GM18951 (cell line): ENCODE measurements around the gene STMN1.

Source experiments
- POLR2A ChIP-seq: IDR thresholded peaks from 4 replicates; pipeline ENCODE4 v1.6.1; 2011; ENCODE audit warnings: mild to moderate bottlenecking; ENCODE audit not compliant: insufficient read length, insufficient read depth; ENCODE audit errors: extremely low read depth
- in situ Hi-C: fragments of 300-500 bp; cut with MboI; formaldehyde crosslinking; loops from one replicate; pipeline ENCODE4 v1.12.0; 2022; ENCODE audit warnings: low sequenced_read_pairs, mixed read lengths, inconsistent platforms; ENCODE audit not compliant: unreplicated experiment

Gene STMN1

DNA sequence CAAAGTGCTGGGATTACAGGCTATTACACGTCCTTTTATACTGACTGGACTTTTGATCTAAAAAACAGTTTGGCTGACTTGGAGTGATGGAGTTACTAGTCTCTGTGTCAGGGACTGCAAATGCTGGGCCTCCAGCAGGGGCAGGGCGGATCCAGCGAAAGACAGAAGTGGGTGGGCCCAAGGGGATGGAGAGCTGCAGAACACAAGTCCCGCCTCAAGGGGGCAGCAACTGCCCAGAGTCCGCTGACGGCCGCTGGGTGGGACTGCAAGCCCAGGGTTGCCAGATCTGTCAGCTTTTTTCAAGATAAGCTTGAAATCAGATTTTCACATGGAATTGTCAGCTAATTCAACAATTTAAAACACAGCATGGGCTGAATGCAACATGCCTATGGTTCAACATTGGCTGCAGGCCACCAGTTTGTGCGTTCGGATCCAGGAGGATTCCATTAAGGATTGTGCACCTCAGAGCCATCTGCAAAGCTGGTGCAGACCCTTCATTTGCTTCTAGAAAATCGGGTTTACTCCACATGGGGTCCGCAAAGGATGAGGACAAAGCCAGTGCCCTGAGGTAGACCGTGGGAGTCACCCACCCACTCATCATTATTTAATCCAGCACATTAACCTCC is 10.7 kb downstream of the STMN1 start:
- no peak for TF ChIP-seq POLR2A
- in situ Hi-C loops, result loop anchor here (5.0 kb wide), 1 partner anchor 102 kb away; the partner anchor contains the start of gene PAFAH2

DNA sequence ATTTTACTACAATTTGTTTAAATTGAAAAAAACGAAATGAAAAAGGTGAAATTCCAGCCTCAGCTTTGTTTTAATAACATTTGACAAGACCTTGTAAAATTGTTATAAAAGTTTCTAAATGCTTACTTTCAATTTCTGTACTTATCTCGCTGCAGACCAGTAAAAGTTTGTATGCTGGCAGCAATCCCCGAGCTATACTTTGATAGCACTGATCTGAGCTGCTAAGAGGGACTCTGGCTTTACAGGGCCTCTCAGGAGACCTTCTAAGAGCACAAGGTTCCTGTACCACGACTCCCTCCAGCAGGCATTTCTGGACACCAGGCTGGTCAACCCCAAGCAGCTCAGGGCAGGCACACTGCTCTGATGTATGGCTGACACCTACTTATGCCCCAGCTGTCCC is 13.1 kb downstream of the STMN1 start:
- no peak for TF ChIP-seq POLR2A
- in situ Hi-C loops, result no loop called here

DNA sequence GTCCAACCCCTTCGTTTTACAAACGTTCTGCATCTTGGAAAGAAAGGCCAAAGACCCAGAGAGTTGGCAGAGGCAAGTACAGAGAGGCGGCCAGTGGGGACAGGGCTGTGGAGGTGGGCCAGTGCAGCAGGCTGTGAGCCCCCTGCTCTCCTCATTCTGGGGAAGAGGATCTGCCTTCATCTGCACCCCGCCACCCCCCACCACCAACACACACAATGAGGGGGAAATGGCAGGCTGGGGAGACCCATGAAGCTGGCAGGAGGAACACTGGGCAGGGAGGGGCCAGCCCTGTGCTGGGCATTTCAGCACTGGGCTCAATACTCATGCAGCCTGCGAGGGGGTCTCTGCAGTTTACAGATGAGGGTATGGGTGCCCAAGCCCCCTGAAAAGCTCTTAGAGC is 14.6 kb downstream of the STMN1 start:
- no peak for TF ChIP-seq POLR2A
- in situ Hi-C loops, result no loop called here

DNA sequence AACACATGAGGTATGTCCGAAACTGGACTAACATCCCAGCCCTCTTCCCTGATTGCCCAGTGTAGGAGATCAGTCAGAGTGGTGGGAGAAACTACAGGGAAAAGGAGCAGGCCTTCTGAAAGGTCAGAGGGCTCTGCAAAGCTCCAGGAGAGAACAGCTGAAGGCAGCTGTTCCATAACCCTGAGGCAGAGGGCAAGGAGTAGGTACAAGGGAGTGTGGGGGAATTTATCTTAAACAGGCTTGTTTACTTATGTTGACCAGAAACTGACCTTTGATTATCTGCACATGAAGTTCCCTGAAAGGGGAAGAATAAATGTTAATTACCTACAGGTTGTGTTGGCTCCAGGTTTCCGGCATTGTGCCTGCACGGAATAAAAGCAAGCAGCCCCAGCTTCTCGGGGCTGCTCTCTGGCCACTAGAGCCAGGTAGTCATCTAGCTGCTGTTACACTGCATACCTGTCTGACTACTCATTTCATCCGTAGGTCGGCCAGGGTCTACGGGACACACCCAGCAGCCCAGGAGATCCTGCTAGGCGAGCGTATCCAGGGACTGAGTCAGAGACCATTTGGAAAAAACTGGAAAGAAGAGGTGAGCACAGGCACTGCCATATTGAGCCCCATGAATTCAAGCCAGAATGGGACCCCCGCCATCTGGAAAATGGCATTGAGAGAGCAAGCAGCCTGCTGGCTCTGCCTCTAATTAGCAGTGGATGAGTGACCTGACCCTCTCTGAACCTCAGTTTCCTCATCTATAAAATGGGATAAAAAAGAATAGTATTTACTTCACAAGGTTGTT is 15.8 kb downstream of the STMN1 start:
- no peak for TF ChIP-seq POLR2A
- in situ Hi-C loops, result no loop called here

DNA sequence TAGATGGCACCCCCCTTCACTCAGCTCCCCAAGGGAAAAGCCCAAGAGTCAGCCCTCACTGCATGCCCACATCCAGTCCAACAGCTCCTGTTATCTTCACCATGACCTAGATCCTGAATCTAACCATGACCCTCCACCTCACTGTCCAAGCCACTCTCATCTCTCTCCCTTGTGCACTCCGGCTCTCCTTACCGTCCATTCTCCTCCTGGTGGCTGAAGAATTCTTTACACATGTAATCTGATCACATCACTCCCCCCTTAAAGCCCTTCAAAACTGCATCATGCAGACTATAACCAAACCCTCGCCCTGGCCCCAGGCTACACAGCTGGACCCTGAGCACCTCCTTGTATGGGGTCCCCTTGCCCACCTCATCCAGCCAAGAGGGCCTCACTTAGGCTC is 16.7 kb downstream of the STMN1 start:
- in situ Hi-C loops, result no loop called here
- no peak for TF ChIP-seq POLR2A

DNA sequence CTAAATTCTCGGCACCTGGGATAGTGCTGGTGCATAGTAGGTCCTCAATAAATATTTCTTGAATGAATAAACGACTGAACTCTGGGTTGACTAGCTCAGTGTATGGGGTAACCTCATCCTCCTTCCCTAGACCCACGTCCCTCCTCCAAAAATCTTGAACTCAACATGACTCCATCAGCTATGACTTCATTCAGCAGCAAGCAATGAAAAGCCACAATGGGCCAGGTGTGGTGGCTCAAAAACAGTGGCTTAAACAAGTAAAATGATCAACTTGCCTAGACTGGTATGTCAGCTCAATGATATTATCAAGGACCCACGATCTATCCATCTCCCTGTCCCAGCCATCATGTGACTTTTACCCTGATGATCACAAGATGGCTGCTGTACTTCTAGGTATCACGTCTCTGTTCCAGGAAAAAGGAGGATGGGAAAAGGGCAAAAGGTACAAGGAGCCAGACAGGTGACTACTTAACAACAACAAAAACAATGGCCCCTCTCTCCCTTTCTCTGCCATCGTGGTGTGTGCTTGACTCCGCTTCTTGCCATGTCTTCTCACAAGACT is 17.7 kb downstream of the STMN1 start:
- in situ Hi-C loops, result no loop called here
- no peak for TF ChIP-seq POLR2A

DNA sequence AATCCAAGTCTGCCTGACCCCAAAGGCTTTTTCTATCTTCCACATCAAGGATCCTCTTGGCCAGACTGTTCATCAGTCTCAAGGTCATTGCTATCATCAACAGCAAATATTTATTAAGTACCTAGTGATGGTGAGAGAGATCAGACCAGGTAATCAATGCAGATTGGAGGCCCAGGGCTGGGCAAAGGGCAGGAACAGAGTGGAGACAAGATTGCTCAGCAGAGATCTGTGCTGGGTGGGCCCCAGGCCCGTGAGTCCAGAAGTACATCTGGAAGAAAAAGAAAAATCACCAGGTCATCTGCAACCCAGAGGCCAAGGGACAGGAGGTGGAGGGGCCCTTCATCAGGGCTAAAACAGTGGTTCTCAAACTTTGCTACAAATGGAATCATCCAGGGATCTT is 20.6 kb downstream of the STMN1 start:
- no peak for TF ChIP-seq POLR2A
- in situ Hi-C loops, result no loop called here

DNA sequence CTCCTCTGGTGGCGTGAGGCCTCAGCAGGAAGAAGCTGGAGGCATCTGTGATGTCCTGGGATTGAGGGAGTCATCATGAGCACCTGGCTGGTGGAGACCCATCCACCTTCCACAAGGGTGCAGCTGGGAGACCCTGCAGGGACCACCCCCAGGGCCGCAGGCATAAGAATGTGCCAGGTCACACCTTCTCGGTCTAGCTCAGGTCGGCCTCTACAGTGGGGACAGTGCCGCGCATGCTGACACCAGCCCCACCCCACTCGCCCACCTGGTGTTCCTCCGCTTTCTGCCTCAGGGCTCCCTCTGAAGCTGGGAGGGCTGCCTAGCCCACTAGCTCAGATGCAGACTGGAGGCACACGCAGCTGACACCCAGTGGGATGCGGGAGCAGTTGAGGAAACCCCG is 25.0 kb downstream of the STMN1 start:
- in situ Hi-C loops, result no loop called here
- no peak for TF ChIP-seq POLR2A

DNA sequence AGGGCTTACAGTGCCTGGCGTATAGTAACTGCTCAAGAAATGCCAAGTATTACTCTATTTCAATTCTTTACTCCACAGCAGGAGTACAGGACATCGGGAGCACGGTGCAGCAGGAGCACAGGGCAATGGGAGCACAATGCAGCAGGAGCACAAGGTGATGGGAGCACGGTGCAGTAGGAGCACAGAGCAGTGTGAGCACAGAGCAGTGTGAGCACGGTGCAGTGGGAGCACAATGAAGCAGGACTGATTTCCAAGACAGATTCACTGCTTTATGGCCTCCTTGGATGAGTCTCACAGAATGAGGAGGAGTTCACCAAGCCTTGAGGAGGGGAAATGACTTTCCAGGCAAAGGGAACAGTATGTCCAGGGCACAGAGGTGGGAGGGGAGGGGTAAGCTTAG is 25.7 kb downstream of the STMN1 start:
- TF ChIP-seq POLR2A, result no peak
- in situ Hi-C loops, result no loop called here

DNA sequence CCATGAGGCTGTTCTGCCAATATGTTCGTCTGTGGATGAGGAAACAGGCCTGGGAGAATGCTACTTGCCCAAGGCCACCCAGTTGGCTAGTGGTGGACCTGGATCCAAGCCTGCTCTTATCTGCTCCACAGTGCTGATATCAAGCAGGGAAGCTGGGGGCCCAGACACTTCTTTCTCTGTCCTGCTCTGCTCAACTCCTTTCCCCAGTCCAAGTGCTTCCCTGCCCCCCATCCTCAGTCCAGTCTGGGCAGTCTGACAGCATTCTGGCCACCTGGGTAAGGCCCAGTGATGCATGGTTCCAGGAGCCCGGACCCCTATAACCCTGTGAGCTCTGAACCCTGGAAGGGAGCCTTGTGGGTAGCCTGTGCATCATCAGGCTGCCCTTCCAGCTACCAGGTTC is 26.5 kb downstream of the STMN1 start:
- in situ Hi-C loops, result no loop called here
- TF ChIP-seq POLR2A, result no peak

DNA sequence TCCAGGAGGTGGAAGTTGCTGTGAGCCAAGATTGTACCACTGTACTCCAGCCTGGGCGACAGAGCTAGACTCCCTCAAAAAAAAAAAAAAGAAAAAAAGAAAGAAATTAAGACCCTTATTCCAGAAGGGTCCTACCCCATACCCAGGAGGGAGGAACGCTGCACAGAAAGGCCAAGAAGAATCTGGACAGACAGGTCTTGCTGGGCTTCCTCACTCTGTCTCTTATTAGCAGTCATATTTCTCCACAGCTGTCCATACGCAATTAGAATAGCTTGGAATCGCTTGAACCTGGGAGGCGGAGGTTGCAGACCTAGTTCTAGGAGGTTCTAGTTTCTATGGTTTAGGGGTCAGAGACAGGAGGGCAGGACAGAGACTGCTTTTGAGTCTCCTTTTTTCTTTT is 27.5 kb downstream of the STMN1 start:
- in situ Hi-C loops, result no loop called here
- TF ChIP-seq POLR2A, result no peak

DNA sequence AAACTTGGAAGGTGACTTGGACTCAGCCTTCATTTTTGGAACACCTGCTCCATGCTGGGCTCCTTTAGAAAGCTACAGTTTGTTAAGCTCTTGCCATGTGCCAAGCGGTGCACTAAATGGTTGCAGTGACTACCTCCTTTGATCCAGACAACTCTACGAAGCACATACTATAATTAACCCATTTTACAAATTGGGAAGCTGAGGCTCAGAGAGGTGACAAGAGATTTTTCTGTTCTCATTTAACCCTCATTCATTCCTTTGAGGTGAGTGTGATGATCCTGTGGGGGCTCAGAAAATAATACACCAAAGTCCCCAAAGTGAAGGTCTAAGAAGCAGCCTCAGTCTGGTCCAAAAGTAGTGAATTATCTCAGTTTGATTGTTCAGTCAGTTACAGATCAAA is 29.1 kb downstream of the STMN1 start:
- in situ Hi-C loops, result no loop called here

DNA sequence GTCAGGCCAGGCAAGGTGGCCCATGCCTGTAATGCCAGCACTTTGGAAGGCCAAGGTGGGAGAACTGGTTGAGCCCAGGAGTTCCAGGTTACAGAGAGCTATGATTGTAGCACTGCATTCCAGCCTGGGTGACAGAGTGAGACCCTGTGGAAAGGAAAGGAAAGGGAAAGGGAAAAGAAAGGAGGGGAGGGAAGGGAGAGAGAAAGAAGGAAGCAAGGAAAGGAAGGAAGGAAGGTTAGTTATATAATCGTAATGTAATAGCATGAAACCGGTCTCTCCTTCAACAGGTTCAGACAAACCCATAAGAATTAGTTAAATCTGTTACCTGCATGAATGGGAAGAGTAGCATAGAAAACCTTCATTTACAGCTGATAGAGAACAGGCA is 29.5 kb downstream of the STMN1 start:
- in situ Hi-C loops, result no loop called here

More for the DNA sequence above, 29.1 kb downstream of the STMN1 start:
- no peak for TF ChIP-seq POLR2A

More for the DNA sequence above, 29.5 kb downstream of the STMN1 start:
- no peak for TF ChIP-seq POLR2A
